NCI-H187 treated with DMSO at 0.1 percent for 48 hours (cell line): ENCODE measurements around the gene DMD.

Source experiments
- DNase-seq: peaks from one replicate; lab custom pipeline; 2025; lab: John Stamatoyannopoulos, UW

DMD gene

GRCh38 chrX:31334997-31335396 is 1876.4 kb downstream of the DMD start:
- no peak for DNase-seq

- DNase-seq: no peak
Observed at GRCh38 chrX:31333165-31333831, 1878.1 kb downstream of the DMD start.

DNA sequence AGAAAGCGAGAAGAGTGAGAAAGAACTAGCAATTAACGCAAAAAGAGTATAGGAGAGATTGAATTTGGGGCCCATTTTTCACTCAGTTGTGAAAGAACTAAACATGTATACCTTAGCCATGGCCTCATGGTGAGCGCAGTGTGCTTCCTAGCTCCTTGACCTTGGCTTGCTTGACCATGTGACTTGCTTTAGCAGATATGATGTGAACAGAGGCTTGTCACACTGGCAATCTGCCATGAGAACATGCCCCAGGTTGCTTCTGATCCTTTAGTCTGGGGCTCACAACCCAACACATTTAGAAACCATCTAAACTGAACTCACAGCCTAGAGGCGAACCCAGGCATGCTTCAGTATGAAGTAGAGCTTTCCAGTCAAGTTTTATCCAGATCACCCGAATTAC is 1879.4 kb downstream of the DMD start:
- DNase-seq: no peak

- DNase-seq: no peak
Observed at GRCh38 chrX:31331015-31331414, 1880.3 kb downstream of the DMD start.

- DNase-seq: no peak
Observed at GRCh38 chrX:31329298-31329697, 1882.1 kb downstream of the DMD start.

DNA sequence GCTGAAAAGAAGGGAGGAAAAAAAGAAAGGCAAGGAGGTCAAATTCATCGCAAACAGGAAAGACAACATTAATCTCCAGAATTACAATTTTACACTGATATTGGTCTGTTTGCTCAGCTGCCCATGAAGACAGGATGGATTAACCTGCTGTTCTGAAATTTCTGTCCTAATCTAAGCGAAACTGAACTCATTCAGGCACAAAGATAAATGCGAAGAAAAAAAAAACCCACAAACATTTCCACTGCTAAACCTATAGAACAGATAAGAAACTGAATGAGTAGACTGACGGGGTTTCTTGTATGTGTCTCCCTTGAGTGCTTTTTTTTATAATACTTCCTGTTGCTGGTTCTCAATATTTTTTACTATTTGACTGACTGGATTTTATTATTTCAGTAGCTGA is 1887.7 kb downstream of the DMD start:
- DNase-seq: no peak

GRCh38 chrX:31320740-31321139 is 1890.6 kb downstream of the DMD start:
- no peak for DNase-seq

GRCh38 chrX:31319586-31319985 is 1891.8 kb downstream of the DMD start:
- DNase-seq: no peak

- no peak for DNase-seq
Observed at GRCh38 chrX:31318866-31319265, 1892.5 kb downstream of the DMD start.

GRCh38 chrX:31316340-31316991 is 1894.9 kb downstream of the DMD start:
- DNase-seq: no peak

- no peak for DNase-seq
Observed at GRCh38 chrX:31314921-31315320, 1896.4 kb downstream of the DMD start.

- no peak for DNase-seq
Observed at GRCh38 chrX:31307952-31308351, 1903.4 kb downstream of the DMD start.

DNA sequence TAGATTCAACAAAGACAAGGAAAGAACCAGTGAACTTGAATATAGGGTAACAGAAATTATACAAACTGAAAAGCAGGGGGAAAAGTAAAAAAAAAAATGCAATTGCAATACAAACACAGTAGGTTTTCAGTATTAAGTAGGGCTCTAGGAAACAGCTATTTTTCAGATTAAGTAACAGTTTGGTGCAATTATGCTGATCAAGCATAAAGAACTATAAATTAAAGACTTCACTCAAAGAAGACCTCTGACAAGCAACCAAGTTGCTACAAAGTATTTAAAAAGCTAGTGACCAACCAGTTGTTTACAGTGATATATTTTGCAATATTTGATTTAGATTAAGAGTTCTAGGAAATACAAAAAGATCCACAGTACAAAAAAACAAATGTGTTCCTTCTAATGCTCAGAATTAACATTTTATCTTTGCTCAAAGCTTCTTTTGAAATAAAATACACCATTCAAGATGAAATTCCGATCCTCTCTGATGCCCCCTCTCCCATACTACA is 1908.7 kb downstream of the DMD start:
- DNase-seq: no peak

- no peak for DNase-seq
Observed at GRCh38 chrX:31301941-31302340, 1909.4 kb downstream of the DMD start.

DNA sequence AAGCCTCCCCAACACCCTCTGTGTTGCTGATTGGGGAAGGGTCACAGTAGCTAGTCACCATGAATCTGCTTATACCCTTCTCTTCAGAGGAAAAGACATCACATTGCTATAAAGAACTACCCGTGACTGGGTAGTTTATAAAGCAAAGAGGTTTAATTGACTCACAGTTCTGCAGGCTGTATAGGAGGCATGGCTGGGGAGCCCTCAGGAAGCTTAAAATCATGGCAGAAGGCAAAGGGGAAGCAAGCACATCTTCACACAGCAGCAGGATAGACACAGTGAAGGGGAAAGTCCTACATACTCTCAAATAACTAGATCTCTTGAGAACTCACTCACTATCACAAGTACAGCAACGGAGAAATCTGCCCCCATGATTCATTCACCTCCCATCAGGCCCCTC is 1910.1 kb downstream of the DMD start:
- DNase-seq: no peak

DNA sequence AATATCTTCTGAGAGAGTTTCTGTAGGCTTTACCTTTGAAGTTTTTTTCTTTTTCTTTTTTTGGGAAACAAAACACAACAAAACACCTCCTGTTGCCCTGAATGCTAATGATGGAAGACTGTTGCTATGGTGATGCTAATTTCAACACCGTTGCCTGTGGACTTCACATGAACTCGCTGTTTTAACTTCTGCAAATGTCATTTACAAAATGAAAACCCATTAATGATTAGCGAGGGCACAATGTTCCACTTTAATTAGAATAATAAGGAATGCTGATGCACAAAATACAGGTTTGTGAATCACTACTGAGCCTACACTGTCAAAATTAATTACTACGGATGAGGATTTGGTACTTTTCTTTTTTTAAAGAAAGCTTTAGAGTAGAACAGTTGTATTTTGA is 1912.4 kb downstream of the DMD start:
- DNase-seq: no peak

GRCh38 chrX:31297881-31298280 is 1913.5 kb downstream of the DMD start:
- no peak for DNase-seq

- no peak for DNase-seq
Observed at GRCh38 chrX:31294475-31294874, 1916.9 kb downstream of the DMD start.

- DNase-seq: no peak
Observed at GRCh38 chrX:31293409-31293808, 1917.9 kb downstream of the DMD start.

- DNase-seq: no peak
Observed at GRCh38 chrX:31291131-31291530, 1920.2 kb downstream of the DMD start.

- DNase-seq: no peak
Observed at GRCh38 chrX:31287861-31288260, 1923.5 kb downstream of the DMD start.

GRCh38 chrX:31280580-31280979 is 1930.8 kb downstream of the DMD start:
- no peak for DNase-seq

- DNase-seq: no peak
Observed at GRCh38 chrX:31279359-31279758, 1932.0 kb downstream of the DMD start.

GRCh38 chrX:31272472-31272775 is 1938.9 kb downstream of the DMD start:
- no peak for DNase-seq
